ENCODE results near the gene YWHAH.

GRCh38 chr22:31896472-31896871 is 47.9 kb upstream of the YWHAH start:
- TF ChIP-seq CTCF (IDR thresholded peaks at IDR 0.05; ENCODE audit: borderline replicate concordance, extremely low read depth, low read length, poor library complexity, severe bottlenecking) (no peak), EZH2 (IDR thresholded peaks at IDR 0.05; ENCODE audit: borderline replicate concordance, low read depth, low read length, severe bottlenecking) (no peak)

All from DND-41 (cell line).